HG02623 (cell line): ENCODE data around the gene ZFP3.
A peak's percentile ranks its signal among the peaks of the same experiment; 100 is the strongest.
"Not testable (repeated sequence)": the region's sequence is repeated elsewhere in the genome, so short reads cannot be mapped to it uniquely, and the experiment has no call there.

Experiments used
- ATAC-seq: cut with Tn5 transposase; IDR thresholded peaks from one replicate; pipeline ENCODE4 v1.9.1; 2021; ENCODE audit warnings: moderate library complexity; ENCODE audit not compliant: unreplicated experiment

Gene ZFP3

DNA sequence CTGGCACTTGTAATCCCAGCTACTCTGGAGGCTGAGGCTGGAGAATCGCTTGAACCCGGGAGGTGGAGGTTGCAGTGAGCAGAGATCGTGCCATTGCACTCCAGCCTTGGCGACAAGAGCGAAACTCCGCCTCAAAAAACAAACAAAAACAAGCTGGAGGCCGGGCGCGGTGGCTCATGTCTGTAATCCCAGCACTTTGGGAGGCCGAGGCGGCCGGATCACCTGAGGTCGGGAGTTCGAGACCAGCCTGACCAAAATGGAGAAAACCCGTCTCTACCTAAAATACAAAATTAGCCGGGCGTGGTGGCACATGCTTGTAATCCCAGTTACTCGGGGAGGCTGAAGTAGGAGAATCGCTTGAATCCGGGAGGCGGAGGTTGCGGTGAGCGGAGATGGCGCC, 992 bp upstream of the ZFP3 start:
- not testable (repeated sequence) for ATAC-seq

DNA sequence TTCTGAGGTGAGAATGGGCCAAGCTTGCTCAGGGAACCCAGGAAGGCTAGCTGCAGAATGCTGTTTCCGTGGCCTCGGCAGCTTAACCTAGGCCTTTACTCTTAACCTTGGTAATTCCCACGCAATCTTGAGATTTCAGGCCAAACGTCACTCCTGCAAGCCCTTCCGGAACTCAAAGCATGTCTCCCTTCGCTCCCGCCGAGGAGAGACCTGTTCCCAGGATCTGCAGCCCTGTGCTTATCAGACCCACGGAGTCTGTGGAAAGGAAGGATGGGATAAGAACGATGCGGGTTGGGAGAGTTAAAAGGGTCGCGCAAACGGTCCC, 524 bp upstream of the ZFP3 start:
- ATAC-seq, result no peak

DNA sequence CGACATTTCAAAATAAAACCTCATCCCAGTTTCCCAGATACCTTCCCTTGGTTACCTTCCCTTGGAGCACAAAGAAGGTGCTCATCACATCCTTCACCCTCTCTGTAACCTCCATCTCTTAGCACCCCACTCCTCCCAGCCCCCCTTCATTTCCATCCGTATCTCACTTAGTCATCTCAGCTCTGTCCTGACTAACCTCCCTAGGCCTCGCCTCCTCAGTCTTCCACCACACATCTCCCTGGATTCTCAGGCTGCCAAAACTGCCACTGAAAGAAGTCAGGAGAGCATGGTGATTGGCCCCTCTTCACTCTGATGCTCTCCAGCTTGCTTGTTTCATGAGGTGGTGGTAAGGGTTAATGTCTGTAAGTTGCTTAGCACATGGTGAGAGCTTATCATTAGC, 2.3 kb downstream of the ZFP3 start:
- no peak for ATAC-seq

DNA sequence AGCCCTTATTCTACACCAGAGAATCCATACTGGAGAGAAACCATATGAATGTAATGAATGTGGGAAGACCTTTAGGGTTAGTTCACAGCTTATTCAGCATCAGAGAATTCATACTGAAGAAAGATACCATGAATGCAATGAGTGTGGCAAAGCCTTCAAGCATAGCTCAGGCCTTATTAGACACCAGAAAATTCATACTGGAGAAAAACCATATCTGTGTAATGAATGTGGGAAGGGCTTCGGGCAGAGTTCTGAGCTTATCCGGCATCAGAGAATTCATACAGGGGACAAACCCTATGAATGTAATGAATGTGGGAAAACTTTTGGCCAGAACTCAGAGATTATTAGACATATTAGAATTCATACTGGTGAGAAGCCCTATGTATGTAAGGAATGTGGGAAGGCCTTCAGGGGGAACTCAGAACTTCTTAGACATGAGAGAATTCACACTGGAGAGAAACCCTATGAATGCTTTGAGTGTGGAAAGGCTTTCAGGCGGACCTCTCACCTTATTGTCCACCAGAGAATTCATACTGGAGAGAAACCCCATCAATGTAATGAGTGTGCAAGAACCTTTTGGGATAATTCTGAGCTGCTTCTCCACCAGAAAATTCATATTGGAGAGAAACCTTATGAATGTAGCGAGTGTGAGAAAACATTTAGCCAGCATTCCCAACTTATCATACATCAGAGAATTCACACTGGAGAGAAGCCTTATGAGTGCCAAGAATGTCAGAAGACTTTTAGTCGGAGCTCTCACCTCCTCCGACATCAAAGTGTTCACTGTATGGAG, 14.1 kb downstream of the ZFP3 start:
- no peak for ATAC-seq

DNA sequence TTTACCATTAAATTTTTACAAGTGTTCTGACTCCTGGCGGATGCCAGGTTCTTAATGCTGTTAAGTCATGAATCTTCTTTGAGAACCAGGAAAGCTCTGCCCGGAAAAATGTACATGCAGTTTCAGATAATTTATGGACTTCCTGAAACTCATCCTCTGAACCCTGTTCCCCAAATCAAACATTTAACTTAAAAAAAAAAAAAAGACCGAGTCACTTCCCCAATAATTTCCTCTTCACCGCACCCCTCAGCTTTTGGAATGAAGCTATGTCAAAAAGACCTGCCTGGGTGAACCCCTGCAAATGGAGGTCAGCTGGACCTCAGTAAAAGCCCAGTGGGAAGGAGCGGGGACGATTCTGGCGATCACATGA, 18.4 kb downstream of the ZFP3 start:
- no peak for ATAC-seq

DNA sequence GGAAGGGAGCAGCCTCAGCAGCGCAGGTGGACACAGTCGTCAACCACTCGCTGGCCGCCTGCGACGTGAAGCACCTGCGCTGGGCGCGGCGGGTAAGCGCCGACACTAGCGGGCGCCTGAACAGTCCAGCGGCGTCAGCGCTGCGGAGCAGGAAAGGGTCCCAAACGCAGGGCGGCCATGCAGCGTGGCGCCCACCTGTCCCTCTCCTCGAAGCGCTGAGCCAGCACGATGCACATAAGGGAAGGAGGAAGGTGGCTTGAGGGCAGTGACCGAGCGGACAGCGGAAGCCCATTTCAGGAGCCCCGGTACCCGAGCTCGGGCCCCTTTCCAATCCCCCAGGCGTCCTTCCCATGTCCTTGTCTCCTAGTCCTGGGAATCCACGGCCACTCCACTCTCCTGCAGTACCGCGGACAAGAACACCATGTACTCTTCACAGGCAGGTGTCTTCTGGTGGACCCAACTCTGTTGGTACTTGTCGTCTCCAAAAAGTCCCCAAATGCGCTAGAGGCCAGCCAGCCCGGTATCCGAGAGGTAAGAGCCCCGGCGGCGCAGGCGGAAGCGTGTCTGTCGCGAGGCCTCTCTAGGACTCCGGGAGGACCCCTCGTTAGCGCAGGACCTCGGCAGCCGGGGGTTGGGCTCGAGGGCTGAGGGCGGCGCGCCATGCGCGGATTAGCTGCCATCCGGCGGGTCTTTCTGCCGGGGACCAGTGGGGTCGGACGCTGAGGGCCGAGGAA, 19.0 kb downstream of the ZFP3 start:
- ATAC-seq, result no peak

DNA sequence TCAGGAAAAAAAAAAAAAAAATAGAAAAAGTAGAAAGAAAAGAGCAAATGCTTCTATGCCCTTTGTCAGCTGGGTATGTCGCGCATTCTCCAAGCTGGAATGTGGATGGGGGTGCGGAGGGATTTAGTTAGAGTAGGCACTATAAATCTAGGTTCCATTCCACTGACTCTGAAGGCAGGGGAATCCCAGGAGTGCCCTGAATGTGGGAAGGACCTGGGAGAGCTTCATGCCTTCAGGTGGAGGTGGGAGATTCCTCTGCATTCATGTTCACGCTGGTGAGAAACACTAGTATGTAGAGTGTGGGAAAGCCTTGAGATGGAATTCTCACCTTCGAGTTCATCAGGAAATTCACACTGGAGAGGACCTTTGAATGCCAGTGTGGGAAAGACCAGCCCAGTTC, 21.0 kb downstream of the ZFP3 start:
- no peak for ATAC-seq

DNA sequence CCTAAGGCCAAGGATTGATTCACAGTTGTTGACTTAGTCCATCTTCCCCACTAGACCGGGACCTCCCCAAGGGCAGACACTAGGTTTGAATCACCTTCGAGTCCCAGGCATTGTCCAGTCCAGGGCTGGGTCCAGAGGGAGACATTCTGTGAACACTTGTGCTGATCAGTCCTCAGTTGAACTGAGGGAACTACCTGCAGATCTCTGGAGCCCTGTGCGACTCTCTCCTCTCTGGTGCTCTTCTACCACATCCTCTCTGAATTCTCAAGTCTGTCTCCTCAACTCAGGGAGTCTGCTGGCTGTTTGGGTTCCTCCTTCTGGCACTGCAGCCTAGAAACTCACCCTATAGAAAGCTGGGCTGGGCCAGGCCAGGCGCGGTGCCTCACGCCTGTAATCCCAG, 22.6 kb downstream of the ZFP3 start:
- no peak for ATAC-seq

DNA sequence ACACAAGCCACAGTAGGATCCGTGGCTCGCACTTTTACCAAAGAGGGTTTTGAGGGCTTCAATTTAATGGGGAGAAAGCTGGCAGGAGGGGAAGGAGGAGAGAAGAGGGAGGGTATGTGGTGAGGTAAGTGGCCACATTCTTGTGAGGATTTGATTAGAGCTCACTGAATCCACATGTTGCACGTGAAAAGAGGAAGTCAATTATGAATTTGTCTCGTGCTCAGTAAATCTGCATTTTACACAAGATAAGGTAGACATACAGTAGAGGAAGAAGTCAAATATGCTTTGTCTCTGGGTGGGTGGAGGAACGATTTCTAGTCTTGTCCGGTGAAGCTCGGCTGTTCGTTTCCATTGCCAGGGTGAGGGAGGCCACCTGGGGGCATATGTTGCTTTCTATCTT, 32.5 kb downstream of the ZFP3 start:
- ATAC-seq, result no peak

DNA sequence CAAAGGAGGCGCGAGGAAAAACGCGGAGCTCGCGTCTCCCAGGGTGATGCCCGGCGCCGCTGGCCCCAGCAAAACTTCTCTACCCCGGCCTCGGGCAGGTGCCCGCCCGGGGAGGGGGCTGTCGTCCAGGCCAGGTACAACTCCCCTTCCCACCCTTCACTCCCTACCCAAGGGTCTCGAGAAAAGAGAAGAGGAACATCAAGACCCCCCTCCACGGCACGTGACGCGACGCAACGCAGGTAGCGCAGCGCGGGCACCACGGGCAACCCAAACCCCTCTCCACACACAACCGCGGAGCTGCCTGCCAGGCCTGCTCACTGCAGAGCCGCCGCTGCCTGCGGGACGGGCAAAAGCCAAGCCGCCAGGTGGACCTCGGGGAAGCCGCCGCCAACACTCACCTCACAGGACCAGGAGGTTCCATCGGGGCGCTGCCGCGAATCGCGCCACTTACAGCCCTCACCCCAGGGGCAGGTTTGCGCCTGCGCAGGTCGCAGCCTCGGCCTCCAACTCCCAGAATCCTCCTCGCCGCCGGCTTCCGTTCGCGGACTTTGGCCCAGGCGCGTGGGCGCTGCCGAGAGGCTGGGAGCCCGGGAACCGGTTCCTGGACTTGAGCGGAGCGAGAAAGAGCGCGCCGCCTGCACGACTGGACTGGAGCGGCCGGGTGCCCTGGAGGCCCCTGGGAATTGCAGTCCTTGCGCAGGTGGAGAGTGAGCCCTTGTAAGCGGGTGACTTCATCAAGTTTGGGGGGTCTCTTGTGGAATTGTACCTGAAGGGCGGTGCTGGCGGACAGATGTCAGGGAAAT, 33.3 kb downstream of the ZFP3 start, which contains the start of gene ZNF232:
Gene ZNF232, minus strand, starts transcription at position 477 of the 803 bp plus-strand sequence. Its CDS starts 56 bp downstream, at position 421.
- peak; percentile 77 for ATAC-seq

DNA sequence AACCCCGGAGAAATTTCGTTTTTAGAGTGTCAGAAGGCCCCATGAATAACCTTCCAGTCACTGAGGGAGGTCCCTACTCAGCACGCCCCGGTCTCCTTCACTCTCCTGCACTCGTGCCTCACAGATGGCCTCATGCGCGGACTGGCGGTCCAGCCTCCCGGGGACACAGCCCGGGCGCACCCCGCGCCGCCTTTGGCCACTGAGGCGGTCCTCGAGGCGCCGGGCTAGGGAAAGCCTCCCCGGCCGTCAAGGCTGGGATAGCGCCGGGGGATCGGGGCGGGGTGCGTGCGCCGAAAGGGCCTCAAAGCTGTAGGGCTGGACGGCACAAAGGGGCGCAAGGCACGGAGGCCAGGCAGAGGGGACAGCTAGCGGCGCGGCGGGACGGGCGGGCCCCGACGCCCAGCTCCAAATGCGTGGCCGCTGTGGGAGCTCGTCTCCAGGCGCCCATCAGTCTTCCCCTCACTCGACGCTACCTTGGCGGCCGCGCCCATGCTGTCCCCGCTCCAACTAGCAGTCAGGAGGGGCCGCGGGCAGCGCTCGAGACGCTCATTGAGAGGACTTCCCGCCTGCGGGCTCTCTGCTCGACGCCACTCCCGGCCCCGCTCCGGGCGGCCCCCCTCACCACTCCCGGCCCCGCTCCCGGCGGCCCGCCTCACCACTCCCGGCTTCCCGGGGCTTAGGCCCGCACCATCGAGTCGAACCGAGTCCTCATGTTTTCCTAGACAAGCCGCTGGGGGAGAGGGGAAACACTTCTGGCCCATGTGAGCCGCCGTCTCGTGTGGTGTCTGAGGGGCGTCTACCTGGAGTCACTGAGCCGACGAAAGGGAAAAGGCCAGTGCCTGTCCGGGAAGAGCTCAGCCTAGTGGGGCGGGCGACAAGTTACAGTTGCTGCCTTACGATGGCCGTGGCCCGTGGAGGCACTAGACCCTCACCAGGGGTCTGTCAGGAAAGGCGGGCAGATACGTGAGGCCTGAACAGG, 37.7 kb downstream of the ZFP3 start, which contains the start of gene USP6:
Gene USP6, plus strand, starts transcription at position 360 of the 979 bp plus-strand sequence. CDS start 14,336 bp downstream, outside the sequence.
- ATAC-seq, result no peak

DNA sequence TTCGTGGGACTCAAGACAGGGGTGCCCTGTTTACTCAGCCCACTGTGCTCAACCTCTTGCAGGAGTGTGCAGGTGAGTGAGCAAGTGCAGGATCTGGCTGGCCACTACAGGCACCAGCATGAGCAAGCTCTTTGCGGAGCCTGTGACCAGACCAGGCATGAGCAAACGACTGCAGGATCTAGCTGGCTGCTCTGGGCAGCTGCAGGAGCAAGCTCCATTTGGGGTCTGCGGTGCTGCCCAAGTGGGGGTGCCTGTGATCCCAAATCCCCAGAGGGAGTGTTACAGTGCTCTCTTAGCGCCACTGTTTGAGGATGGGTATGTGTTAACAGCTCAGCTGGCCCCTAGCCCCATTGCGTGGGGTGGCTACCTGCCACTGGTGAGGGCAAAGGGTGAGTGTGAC, 40.0 kb downstream of the ZFP3 start:
- no peak for ATAC-seq

DNA sequence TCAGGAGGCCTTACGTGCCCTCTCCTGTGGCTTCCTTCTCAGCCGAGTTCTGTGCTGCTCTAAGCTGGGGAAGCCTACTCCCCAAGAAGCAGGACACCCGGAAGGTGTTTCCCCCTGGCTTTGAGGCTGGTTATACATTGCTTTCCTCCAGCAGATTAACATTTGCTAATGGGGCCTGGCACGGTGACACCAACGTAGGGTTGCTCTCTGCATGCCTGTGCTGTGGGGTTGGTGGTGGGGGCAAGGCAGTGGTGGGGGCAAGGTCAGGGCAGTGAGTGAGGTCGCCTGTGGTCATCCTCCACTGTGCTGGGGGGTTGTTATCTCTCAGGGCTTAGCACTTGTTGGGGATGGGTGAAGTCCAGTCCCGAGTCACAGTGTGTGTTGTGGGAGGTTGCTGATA, 41.8 kb downstream of the ZFP3 start:
- no peak for ATAC-seq

DNA sequence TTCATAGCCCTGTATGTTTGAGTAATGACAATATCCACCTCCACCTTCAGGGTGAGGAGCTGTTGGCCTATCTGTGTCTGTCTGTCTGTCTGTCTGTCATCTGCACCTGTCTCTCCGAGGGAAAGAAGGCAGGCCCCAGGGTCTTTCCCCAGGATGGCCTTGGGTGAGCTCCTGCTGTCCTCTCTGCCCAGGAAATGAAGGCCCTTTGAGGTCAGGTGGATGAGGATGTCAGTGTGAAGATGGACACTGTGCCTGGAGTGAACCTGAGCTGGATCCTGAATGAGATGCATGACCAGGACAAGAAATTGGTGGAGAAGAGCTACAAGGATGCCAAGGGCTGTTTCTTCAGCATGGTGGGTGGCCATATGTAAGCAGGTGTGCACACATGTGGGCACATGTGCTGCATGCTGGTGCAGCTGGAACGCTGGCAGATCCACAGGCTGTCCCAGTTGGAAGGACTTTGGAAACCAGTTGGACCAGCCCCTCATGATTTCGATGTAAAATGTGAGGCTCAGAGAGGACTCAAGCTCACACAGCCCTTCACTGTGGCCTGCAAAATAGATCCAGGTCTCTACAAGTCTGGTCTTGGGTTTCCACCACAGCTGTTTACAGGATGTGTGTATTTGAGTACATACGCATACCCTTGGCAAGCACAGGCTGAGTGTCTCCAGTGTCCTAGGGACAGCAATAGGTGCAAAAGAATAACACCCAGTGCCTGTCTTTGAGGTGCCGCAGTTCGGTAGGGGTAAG, 42.3 kb downstream of the ZFP3 start:
- ATAC-seq, result not testable (repeated sequence)

DNA sequence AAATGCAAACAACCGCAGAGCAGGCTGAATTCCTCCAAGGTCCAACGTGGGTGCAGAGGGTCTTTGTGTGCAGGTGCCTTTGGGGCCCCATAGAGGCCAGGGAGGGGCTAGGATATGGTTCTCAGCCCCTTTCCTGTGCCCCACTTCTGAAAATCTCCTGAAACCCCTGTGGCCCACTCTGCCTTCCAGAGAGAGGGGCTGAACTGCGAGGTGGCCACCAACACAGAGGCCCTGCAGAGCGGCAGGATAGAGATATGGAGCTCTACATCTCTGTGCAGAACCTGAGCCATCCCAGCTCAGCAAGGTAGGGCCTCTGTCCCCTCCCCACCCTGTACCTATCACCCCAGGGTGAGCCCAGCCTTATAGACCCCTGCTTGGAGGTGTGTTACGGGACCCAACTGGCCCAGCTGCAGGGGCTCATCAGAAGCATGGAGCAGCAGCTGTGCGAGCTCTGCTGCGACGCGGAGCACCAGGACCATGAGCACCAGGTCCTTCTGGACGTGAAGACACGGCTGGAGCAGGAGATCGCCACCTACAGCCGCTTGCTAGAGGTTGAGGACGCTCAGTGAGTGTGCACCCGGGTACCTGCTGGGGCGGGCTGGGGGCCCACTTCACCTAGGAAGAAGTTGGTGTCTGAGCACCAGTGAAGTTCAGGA, 43.0 kb downstream of the ZFP3 start:
- ATAC-seq, result no peak

DNA sequence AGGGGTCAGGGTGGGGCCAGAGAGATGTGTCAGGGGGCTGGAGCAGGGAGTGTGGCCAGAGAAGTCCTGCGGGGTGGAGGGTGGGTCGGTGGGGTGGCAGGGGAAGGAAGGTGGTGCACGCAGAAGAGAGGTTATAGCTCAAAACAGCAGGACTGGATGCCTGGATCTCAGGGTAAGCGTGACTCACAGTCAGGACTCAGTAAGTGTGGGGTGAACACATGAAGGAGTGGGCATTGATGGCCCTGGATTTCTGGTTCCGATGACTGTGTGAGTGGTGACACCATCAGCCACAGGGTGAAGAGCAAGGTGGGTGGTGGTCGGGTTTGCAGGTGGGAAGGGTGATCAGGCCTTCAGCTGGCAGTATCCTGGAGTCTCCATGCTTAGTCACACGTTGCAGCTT, 43.8 kb downstream of the ZFP3 start:
- not testable (repeated sequence) for ATAC-seq

DNA sequence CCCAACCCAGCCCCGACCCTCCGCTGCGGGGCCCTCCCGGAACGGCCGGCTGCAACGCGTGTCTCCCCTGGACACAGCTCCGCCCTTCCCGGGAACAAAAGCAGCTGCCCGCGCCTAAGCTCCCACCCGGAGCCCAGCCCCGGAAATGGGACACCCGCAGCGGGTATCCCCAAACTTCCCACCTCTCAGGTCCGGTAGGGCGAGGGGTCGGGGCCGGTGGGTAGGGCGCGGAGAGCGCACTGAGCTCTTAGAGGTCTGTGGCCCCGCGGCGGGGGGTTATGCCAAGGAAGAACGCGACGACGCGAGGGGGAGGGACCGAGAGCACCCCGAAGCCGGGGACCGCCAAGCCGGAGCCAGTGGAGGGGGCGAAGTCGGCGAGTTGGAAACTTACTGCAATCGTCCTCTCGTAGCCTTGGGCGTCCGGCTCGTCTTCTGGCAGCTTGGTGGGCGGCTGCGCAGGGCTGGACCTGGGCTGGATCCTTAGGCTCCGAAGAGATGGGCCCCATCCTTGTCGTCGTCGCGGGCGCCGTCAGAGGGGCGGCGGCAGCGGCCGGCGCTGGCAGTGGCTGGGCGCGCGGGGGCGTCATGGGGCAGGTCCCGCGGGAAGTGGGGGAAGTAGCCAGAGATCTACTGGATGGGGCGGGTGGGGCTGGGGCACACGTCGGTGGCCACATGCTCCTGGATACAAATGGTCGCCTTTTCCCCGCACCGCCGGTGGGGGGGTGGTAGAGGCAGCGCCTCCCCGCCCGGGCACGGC, 44.5 kb downstream of the ZFP3 start:
- no peak for ATAC-seq

DNA sequence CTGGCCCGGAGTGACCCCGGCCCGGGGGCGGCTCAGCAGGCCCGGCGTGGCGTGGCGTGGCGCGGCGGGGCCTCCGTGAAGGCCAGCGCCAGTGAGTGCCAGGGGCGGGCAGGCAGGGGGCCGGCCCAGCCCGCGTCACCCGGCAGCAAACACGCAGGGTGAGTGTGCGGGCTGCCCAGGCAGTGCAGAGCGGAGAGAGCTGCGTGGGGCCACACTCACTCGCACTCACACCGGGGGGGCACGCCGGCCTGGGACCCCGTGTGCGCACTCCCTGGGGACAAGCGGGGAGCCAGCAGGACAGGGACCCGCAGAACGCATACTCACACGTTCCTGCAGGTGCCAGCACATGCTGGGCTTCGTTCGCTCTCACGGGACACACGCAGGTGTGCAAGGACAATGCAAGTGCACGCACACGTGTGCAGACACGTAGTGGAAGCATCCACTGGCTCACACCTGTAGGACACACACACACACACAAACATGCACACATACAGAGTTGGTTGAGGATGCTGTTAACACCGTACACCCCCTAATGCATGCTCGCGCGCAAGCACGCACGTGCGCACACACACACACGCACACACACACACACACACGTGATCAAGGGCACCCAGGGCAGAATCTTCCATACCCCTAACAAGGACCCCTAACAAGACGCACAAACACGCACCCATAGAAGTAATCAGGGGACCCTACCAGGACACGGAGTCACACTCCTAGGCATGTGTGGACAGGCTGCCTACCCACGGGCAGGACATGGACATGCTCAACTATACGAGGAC, 45.3 kb downstream of the ZFP3 start:
- no peak for ATAC-seq
